ENCODE measurements around the gene CHST11.

DNA sequence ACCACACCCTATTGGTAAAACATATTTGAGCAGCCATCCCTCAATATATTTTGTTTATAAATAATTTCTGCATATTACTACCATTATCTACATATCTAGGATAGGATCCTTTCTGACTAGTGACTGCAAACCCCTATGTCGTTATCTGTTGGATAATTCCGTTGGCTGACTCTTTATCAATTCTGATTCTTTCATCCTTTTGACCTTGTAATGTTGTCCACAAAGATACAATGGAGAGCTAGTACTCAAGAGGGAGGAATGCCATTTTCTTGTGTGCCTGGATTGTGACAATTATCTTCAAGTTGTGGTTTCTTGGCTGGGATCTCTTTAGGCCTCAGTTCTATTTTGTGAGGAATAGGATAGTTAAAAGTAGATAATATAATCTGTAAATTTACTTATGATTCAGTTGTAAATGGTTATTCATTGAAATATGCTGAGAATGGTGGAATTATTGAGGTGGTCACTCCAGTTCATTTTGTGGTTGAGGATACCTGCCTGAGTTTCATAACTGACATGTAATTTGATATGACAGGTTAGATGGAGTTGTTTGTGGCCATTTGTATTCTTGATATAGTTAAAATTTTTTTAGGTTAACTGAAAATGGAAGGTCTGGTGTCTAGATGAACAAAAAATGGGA is 10.1 kb downstream of the CHST11 start:
- TF ChIP-seq, protein P1, sequence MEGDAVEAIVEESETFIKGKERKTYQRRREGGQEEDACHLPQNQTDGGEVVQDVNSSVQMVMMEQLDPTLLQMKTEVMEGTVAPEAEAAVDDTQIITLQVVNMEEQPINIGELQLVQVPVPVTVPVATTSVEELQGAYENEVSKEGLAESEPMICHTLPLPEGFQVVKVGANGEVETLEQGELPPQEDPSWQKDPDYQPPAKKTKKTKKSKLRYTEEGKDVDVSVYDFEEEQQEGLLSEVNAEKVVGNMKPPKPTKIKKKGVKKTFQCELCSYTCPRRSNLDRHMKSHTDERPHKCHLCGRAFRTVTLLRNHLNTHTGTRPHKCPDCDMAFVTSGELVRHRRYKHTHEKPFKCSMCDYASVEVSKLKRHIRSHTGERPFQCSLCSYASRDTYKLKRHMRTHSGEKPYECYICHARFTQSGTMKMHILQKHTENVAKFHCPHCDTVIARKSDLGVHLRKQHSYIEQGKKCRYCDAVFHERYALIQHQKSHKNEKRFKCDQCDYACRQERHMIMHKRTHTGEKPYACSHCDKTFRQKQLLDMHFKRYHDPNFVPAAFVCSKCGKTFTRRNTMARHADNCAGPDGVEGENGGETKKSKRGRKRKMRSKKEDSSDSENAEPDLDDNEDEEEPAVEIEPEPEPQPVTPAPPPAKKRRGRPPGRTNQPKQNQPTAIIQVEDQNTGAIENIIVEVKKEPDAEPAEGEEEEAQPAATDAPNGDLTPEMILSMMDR (IDR thresholded peaks at IDR 0.05; ENCODE audit: low read depth, low read length, missing input control), result no peak
- TF ChIP-seq, protein P2, sequence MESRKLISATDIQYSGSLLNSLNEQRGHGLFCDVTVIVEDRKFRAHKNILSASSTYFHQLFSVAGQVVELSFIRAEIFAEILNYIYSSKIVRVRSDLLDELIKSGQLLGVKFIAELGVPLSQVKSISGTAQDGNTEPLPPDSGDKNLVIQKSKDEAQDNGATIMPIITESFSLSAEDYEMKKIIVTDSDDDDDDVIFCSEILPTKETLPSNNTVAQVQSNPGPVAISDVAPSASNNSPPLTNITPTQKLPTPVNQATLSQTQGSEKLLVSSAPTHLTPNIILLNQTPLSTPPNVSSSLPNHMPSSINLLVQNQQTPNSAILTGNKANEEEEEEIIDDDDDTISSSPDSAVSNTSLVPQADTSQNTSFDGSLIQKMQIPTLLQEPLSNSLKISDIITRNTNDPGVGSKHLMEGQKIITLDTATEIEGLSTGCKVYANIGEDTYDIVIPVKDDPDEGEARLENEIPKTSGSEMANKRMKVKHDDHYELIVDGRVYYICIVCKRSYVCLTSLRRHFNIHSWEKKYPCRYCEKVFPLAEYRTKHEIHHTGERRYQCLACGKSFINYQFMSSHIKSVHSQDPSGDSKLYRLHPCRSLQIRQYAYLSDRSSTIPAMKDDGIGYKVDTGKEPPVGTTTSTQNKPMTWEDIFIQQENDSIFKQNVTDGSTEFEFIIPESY (IDR thresholded peaks at IDR 0.05), result no peak
- TF ChIP-seq NR2F2 (IDR thresholded peaks at IDR 0.05), result no peak
- TF ChIP-seq RAD21 (IDR thresholded peaks at IDR 0.05), result no peak
- TF ChIP-seq, protein P3, sequence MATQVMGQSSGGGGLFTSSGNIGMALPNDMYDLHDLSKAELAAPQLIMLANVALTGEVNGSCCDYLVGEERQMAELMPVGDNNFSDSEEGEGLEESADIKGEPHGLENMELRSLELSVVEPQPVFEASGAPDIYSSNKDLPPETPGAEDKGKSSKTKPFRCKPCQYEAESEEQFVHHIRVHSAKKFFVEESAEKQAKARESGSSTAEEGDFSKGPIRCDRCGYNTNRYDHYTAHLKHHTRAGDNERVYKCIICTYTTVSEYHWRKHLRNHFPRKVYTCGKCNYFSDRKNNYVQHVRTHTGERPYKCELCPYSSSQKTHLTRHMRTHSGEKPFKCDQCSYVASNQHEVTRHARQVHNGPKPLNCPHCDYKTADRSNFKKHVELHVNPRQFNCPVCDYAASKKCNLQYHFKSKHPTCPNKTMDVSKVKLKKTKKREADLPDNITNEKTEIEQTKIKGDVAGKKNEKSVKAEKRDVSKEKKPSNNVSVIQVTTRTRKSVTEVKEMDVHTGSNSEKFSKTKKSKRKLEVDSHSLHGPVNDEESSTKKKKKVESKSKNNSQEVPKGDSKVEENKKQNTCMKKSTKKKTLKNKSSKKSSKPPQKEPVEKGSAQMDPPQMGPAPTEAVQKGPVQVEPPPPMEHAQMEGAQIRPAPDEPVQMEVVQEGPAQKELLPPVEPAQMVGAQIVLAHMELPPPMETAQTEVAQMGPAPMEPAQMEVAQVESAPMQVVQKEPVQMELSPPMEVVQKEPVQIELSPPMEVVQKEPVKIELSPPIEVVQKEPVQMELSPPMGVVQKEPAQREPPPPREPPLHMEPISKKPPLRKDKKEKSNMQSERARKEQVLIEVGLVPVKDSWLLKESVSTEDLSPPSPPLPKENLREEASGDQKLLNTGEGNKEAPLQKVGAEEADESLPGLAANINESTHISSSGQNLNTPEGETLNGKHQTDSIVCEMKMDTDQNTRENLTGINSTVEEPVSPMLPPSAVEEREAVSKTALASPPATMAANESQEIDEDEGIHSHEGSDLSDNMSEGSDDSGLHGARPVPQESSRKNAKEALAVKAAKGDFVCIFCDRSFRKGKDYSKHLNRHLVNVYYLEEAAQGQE (IDR thresholded peaks at IDR 0.05), result no peak
- no peak for TF ChIP-seq YY1 (IDR thresholded peaks at IDR 0.05)

Data from liver (tissue), 3 donors.